H1 (cell line): Measurements from ENCODE around the gene MAP4K4. TPM values are rescaled to one million over a fixed set of nuclear protein-coding genes. Genes with fewer than 3 reads are reported as not detected.
A peak's percentile ranks its signal among the peaks of the same experiment; 100 is the strongest.

Experiments
- CTCF ChIA-PET: fragments of 300-600 bp; sonication (Branson Sonifier 250); formaldehyde crosslinking; loops from one replicate; lab custom pipeline; 2021; ENCODE audit not compliant: partially characterized antibody; lab: Charles Lee
- POLR2A ChIA-PET: fragments of 300-600 bp; sonication (Branson Sonifier 250); formaldehyde crosslinking; loops from one replicate; lab custom pipeline; 2021; ENCODE audit warnings: inconsistent platforms; ENCODE audit not compliant: partially characterized antibody; lab: Charles Lee
- DNase-seq, 2 experiments: peaks; one replicate each; pipeline versions ENCODE4 v3.0.0 to v3.0.0-alpha.2; 2010 to 2022; ENCODE audit warnings: low spot score in 2 of 2, low read depth in 1 of 2, mixed read lengths in 1 of 2
- FAIRE-seq: peaks from 2 replicates; lab custom pipeline; 2011; peaks lifted over from hg19 to GRCh38; lab: Jason Lieb, UNC
- H2AFZ ChIP-seq: 2 replicates; pipeline ENCODE4 v1.8.1; 2012; ENCODE audit warnings: low read length, inconsistent platforms
- H2AK5ac ChIP-seq: 2 replicates; pipeline ENCODE4 v1.6.1; 2013; ENCODE audit warnings: low read depth, low read length
- H2BK120ac ChIP-seq: replicated peaks from 2 replicates; pipeline ENCODE3; 2013; ENCODE audit warnings: low read depth, low read length, inconsistent platforms
- H2BK12ac ChIP-seq: 2 replicates; pipeline ENCODE4 v1.6.1; 2013; ENCODE audit warnings: low read depth, low read length
- H2BK15ac ChIP-seq: 2 replicates; pipeline ENCODE4 v1.6.1; 2013; ENCODE audit warnings: low read length
- H2BK20ac ChIP-seq: 2 replicates; pipeline ENCODE4 v1.6.1; 2013; ENCODE audit warnings: low read length
- H2BK5ac ChIP-seq: 2 replicates; pipeline ENCODE4 v1.6.1; 2013; ENCODE audit warnings: low read depth, low read length
- H3K14ac ChIP-seq: 2 replicates; pipeline ENCODE4 v1.6.1; 2013; ENCODE audit warnings: inconsistent platforms; ENCODE audit not compliant: insufficient read length
- H3K18ac ChIP-seq: 2 replicates; pipeline ENCODE4 v1.6.1; 2013; ENCODE audit warnings: low read length; ENCODE audit errors: extremely low read depth
- H3K23ac ChIP-seq: 2 replicates; pipeline ENCODE4 v1.6.1; 2013; ENCODE audit warnings: inconsistent platforms; ENCODE audit not compliant: insufficient read length
- H3K23me2 ChIP-seq: 2 replicates; pipeline ENCODE4 v1.6.1; 2013; ENCODE audit warnings: low read depth, low read length
- H3K27ac ChIP-seq: 2 replicates; pipeline ENCODE4 v1.6.1; 2011; ENCODE audit warnings: low read depth, low read length, inconsistent platforms
- H3K27me3 ChIP-seq, 4 experiments: replicated peaks in 1 of 4; 1 replicate in 1 of 4; 2 replicates in 3 of 4; pipeline versions ENCODE4 v1.6.1 to v1.8.1; 2011 to 2013; ENCODE audit warnings: low read length in 3 of 4, mild to moderate bottlenecking in 3 of 4, inconsistent platforms in 2 of 4, mixed read lengths in 2 of 4, moderate library complexity in 1 of 4; ENCODE audit not compliant: control insufficient read depth in 3 of 4, insufficient read depth in 3 of 4; ENCODE audit errors: extremely low read depth in 1 of 4
- H3K36me3 ChIP-seq, 4 experiments: 2 replicates each; pipeline versions ENCODE4 v1.6.1 to v1.8.1; 2011 to 2013; ENCODE audit warnings: mild to moderate bottlenecking in 4 of 4, low read length in 3 of 4, moderate library complexity in 2 of 4, control low read depth in 1 of 4, inconsistent platforms in 1 of 4; ENCODE audit not compliant: insufficient read depth in 4 of 4, control insufficient read depth in 2 of 4
- H3K4ac ChIP-seq: replicated peaks from 2 replicates; pipeline ENCODE3; 2013; ENCODE audit warnings: low read length, low read depth, mixed read lengths, inconsistent platforms; ENCODE audit not compliant: insufficient read length
- H3K4me1 ChIP-seq, 4 experiments: replicated peaks in 1 of 4; 1 replicate in 1 of 4; 2 replicates in 3 of 4; pipeline versions ENCODE4 v1.6.1 to v1.8.1; 2011 to 2013; ENCODE audit warnings: low read length in 3 of 4, inconsistent platforms in 2 of 4, mixed read lengths in 1 of 4; ENCODE audit not compliant: insufficient read depth in 4 of 4, control insufficient read depth in 3 of 4
- H3K4me2 ChIP-seq, 2 experiments: 2 replicates each; pipeline versions ENCODE4 v1.6.1 to v1.8.1; 2011 to 2013; ENCODE audit warnings: low read depth in 2 of 2, low read length in 2 of 2, control low read depth in 1 of 2, inconsistent platforms in 1 of 2, mild to moderate bottlenecking in 1 of 2; ENCODE audit not compliant: insufficient read depth in 1 of 2
- H3K4me3 ChIP-seq, 4 experiments: fragments of 200-600, 300-600 bp in 1 of 4; sonication (generic), shearing (Covaris generic), sonication (Bioruptor Twin) in 1 of 4; 2 replicates each; pipeline versions ENCODE4 v1.5.1 to v1.8.1; 2011 to 2016; ENCODE audit warnings: low read length in 4 of 4, low read depth in 3 of 4, control low read depth in 2 of 4, inconsistent platforms in 2 of 4, mild to moderate bottlenecking in 2 of 4, mixed read lengths in 1 of 4, moderate library complexity in 1 of 4; ENCODE audit not compliant: insufficient read depth in 2 of 4; ENCODE audit errors: extremely low read depth in 1 of 4
- H3K56ac ChIP-seq: replicated peaks from 2 replicates; pipeline ENCODE3; 2013; ENCODE audit warnings: low read depth, mild to moderate bottlenecking, mixed read lengths, low read length, inconsistent platforms; ENCODE audit not compliant: insufficient read length
- H3K79me1 ChIP-seq: 2 replicates; pipeline ENCODE4 v1.6.1; 2013; ENCODE audit warnings: low read depth, low read length, control low read depth
- H3K79me2 ChIP-seq, 2 experiments: 2 replicates each; pipeline versions ENCODE4 v1.6.1 to v1.8.1; 2012 to 2013; ENCODE audit warnings: low read length in 2 of 2, mild to moderate bottlenecking in 2 of 2, inconsistent platforms in 1 of 2; ENCODE audit not compliant: insufficient read depth in 2 of 2, control insufficient read depth in 1 of 2
- H3K9ac ChIP-seq, 4 experiments: replicated peaks in 1 of 4; 1 replicate in 1 of 4; 2 replicates in 3 of 4; pipeline versions ENCODE4 v1.6.1 to v1.8.1; 2011 to 2013; ENCODE audit warnings: low read depth in 3 of 4, low read length in 3 of 4, control low read depth in 2 of 4, mild to moderate bottlenecking in 2 of 4, moderate library complexity in 2 of 4, inconsistent platforms in 1 of 4; ENCODE audit errors: extremely low read depth in 1 of 4
- H3K9me3 ChIP-seq, 2 experiments: 2 replicates each; pipeline versions ENCODE4 v1.6.1 to v1.8.1; 2012 to 2013; ENCODE audit warnings: mild to moderate bottlenecking in 2 of 2, moderate library complexity in 2 of 2, control low read depth in 1 of 2, inconsistent platforms in 1 of 2, low read depth in 1 of 2, low read length in 1 of 2, mixed read lengths in 1 of 2; ENCODE audit not compliant: insufficient read depth in 2 of 2
- H4K20me1 ChIP-seq, 2 experiments: replicated peaks in 1 of 2; 2 replicates each; pipeline versions ENCODE3 to v1.8.1; 2011 to 2013; ENCODE audit warnings: inconsistent platforms in 2 of 2, low read length in 2 of 2, mild to moderate bottlenecking in 1 of 2; ENCODE audit not compliant: insufficient read depth in 2 of 2, control insufficient read depth in 1 of 2
- H4K5ac ChIP-seq: 2 replicates; pipeline ENCODE4 v1.6.1; 2013; ENCODE audit warnings: low read length, low read depth, mixed read lengths, inconsistent platforms; ENCODE audit not compliant: insufficient read length
- H4K8ac ChIP-seq: 2 replicates; pipeline ENCODE4 v1.8.0; 2013; ENCODE audit warnings: mild to moderate bottlenecking, moderate library complexity, low read length, inconsistent platforms; ENCODE audit not compliant: insufficient read depth; ENCODE audit errors: extremely low read depth
- H4K91ac ChIP-seq: replicated peaks from 2 replicates; pipeline ENCODE3; 2013; ENCODE audit warnings: low read length, mixed read lengths, inconsistent platforms; ENCODE audit not compliant: insufficient read length
- ATF2 ChIP-seq: IDR thresholded peaks from 2 replicates; pipeline ENCODE4 v1.6.1; 2012; ENCODE audit warnings: low read length, inconsistent platforms
- CHD2 ChIP-seq: IDR thresholded peaks from 2 replicates; pipeline ENCODE4 v1.6.1; 2012; ENCODE audit warnings: low read length, improper control_type of control experiment
- CTCF ChIP-seq, 3 experiments: IDR thresholded peaks; 1 replicate in 2 of 3; 2 replicates in 1 of 3; pipeline versions ENCODE4 v1.5.1 to v1.6.1; 2011; ENCODE audit warnings: low read length in 3 of 3, mild to moderate bottlenecking in 3 of 3, inconsistent platforms in 2 of 3, low read depth in 1 of 3, moderate library complexity in 1 of 3; ENCODE audit not compliant: insufficient read depth in 1 of 3; ENCODE audit errors: control extremely low read depth in 1 of 3
- HDAC6 ChIP-seq: IDR thresholded peaks from one replicate; pipeline ENCODE4 v1.7.1; 2012; ENCODE audit warnings: low read depth, mild to moderate bottlenecking, inconsistent platforms, low read length, moderate library complexity
- MAX ChIP-seq: IDR thresholded peaks from 2 replicates; pipeline ENCODE4 v1.6.1; 2012; ENCODE audit warnings: inconsistent platforms
- POU5F1 ChIP-seq: IDR thresholded peaks from 2 replicates; pipeline ENCODE4 v1.6.1; 2011; ENCODE audit warnings: low read depth, mild to moderate bottlenecking, low read length, moderate library complexity
- SIX5 ChIP-seq: IDR thresholded peaks from 2 replicates; pipeline ENCODE4 v1.6.1; 2011; ENCODE audit warnings: mild to moderate bottlenecking, low read depth, low read length
- USF2 ChIP-seq: IDR thresholded peaks from 2 replicates; pipeline ENCODE4 v1.6.1; 2011; ENCODE audit warnings: low read length, improper control_type of control experiment
- WGBS, 2 experiments: shearing (Covaris generic) in 1 of 2; methylation state at CpG; one replicate each; pipeline versions ENCODE4 v1.1.6 to v1.1.7; 2013 to 2015; ENCODE audit warnings: low lambda C conversion rate in 2 of 2, mixed read lengths in 2 of 2, inconsistent platforms in 1 of 2, low coverage in 1 of 2, missing lambda C conversion rate in 1 of 2; ENCODE audit not compliant: insufficient replicate concordance in 2 of 2, insufficient coverage in 1 of 2, insufficient read length in 1 of 2; ENCODE audit errors: extremely low coverage in 1 of 2, missing lambda C conversion rate in 1 of 2; 5-methylcytosine and 5-hydroxymethylcytosine counted together
- polyA plus RNA-seq, 7 experiments: library from polyadenylated mRNA; depleted of rRNA in 3 of 7; stranded (reverse) in 5 of 7; unstranded in 2 of 7; fragments of >200 nt in 5 of 7; fragments of 200-250 nt in 2 of 7; gene quantifications; 1 replicate in 5 of 7; 2 replicates in 1 of 7; 4 replicates in 1 of 7; pipeline versions ENCODE4 v1.2.1 to v1.2.3, GENCODE V29; 2011 to 2013; ENCODE audit warnings: missing spikeins in 2 of 7, mixed read lengths in 2 of 7
- total RNA-seq: library from RNA; stranded (reverse); fragmentation: NEBNext Ultra II Directional; extraction: Animal tissue kit (Norgen Biotek cat#: 25700); gene quantifications from 2 replicates; pipeline ENCODE4 v1.2.1, GENCODE V29; 2021

Gene MAP4K4
- total and polyA plus RNA-seq, 2 of the 8 experiments (the other 6 are each of a cell fraction or from before 2014, with no cell fraction given), result 53.2 to 138 TPM

- peaks cover 0 to 3% (median 1%) of the 10 kb centered on the region in 4 experiments; a peak in 3 of 7 replicates for H3K4me1 ChIP-seq
- H3K27me3 ChIP-seq, result no peaks in the 10 kb centered on the region
- no peaks in the 10 kb centered on the region for H3K79me2 ChIP-seq
- H3K27ac ChIP-seq, result no peak overlapping the region
- H3K9ac ChIP-seq, result no peak overlapping the region
- no peak for DNase-seq
- H2AK5ac ChIP-seq, result no peak overlapping the region
- no peak overlapping the region for H3K18ac ChIP-seq
- no peak overlapping the region for H2BK120ac ChIP-seq
- H3K4me3 ChIP-seq, result no peak overlapping the region
- no peaks in the 10 kb centered on the region for H3K9me3 ChIP-seq
- H3K36me3 ChIP-seq, result no peaks in the 10 kb centered on the region
- H4K5ac ChIP-seq, result no peak overlapping the region
- no peaks in the 10 kb centered on the region for H3K79me1 ChIP-seq
- 79% methylated on average over 7 of the region's 7 CpGs; no CpG with 5 or more reads in 1 of the 2 experiments for WGBS, 2 experiments
- POLR2A ChIA-PET, result no interaction called here
- H3K4ac ChIP-seq, result no peak overlapping the region
- no peak overlapping the region for H3K23ac ChIP-seq
- no peak overlapping the region for H3K4me2 ChIP-seq
- H2BK15ac ChIP-seq, result no peak overlapping the region
- no peak overlapping the region for H4K8ac ChIP-seq
- H3K56ac ChIP-seq, result no peak overlapping the region
- no peak overlapping the region for H2BK12ac ChIP-seq
- no peaks in the 10 kb centered on the region for H4K20me1 ChIP-seq
- no peak overlapping the region for H2BK20ac ChIP-seq
- H3K23me2 ChIP-seq, result no peaks in the 10 kb centered on the region
- H2BK5ac ChIP-seq, result peak overlapping the region; percentile 26; the same call in 1 of the 2 replicates
- CTCF ChIA-PET, result interaction anchor here (1.0 kb wide), 1 partner anchor 32 kb away, joined by 3 read pairs; no protein-coding TSS in a partner anchor
- FAIRE-seq, result no peak
- H3K14ac ChIP-seq, result no peak overlapping the region
- H2AFZ ChIP-seq, result peak overlapping the region; percentile 87
- H4K91ac ChIP-seq, result no peak overlapping the region
- TF ChIP-seq HDAC6 (no peak), ATF2 (no peak), CHD2 (no peak), CTCF (IDR thresholded peaks at IDR 0.05; ENCODE audit: control extremely low read depth in 1 of 3, insufficient read depth in 1 of 3, low read depth in 1 of 3, low read length in 3 of 3) (no peak), POU5F1 (no peak), MAX (no peak), SIX5 (no peak), USF2 (no peak)
These were observed 44.0 kb upstream of the MAP4K4 start for GRCh38 chr2:101653469-101653868.
